Loucy (cell line): ENCODE measurements around the gene FOXO3.

ENCODE experiments used
- H2AFZ ChIP-seq: fragments of 200-600 bp; sonication (generic); 2 replicates; pipeline ENCODE4 v1.6.0; 2016; ENCODE audit warnings: antibody characterized with exemption, mild to moderate bottlenecking, low read length, moderate library complexity
- H3F3A ChIP-seq: fragments of 200-600 bp; 2 replicates; pipeline ENCODE4 v1.6.0; 2016; ENCODE audit warnings: antibody characterized with exemption, low read depth, mild to moderate bottlenecking
- H3K27me3 ChIP-seq: fragments of 200-600 bp; sonication (generic); 2 replicates; pipeline ENCODE4 v1.6.1; 2014; ENCODE audit warnings: low read length, mild to moderate bottlenecking; ENCODE audit not compliant: insufficient read depth, poor library complexity, severe bottlenecking
- H3K36me3 ChIP-seq: fragments of 200-600 bp; sonication (generic); 2 replicates; pipeline ENCODE4 v1.6.1; 2016; ENCODE audit warnings: low read length; ENCODE audit not compliant: insufficient read depth
- H3K4me1 ChIP-seq: fragments of 200-600 bp; sonication (generic); 2 replicates; pipeline ENCODE4 v1.5.1; 2014; ENCODE audit warnings: low read length, mild to moderate bottlenecking; ENCODE audit not compliant: insufficient read depth, poor library complexity, severe bottlenecking
- H3K4me2 ChIP-seq: fragments of 200-600 bp; sonication (generic); 2 replicates; pipeline ENCODE4 v1.6.0; 2014; ENCODE audit warnings: antibody characterized with exemption, low read length, low read depth, mild to moderate bottlenecking; ENCODE audit not compliant: poor library complexity, severe bottlenecking
- H3K4me3 ChIP-seq: fragments of 200-600 bp; sonication (generic); 2 replicates; pipeline ENCODE4 v1.5.1; 2014; ENCODE audit warnings: low read length, mild to moderate bottlenecking, mixed read lengths; ENCODE audit not compliant: poor library complexity, severe bottlenecking
- H3K79me2 ChIP-seq: fragments of 200-600 bp; sonication (generic); 2 replicates; pipeline ENCODE4 v1.6.1; 2014; ENCODE audit warnings: low read length; ENCODE audit not compliant: insufficient read depth
- H3K9ac ChIP-seq: fragments of 200-600 bp; sonication (generic); 2 replicates; pipeline ENCODE4 v1.6.0; 2014; ENCODE audit warnings: mild to moderate bottlenecking, low read depth, low read length, moderate library complexity; ENCODE audit not compliant: poor library complexity, severe bottlenecking
- H3K9me2 ChIP-seq: fragments of 200-600 bp; sonication (generic); replicated peaks from 2 replicates; pipeline ENCODE4 v1.6.1; 2016; ENCODE audit warnings: low read depth, low read length, mixed read lengths
- H3K9me3 ChIP-seq: fragments of 200-600 bp; sonication (generic); 2 replicates; pipeline ENCODE4 v1.6.1; 2014; ENCODE audit warnings: mild to moderate bottlenecking, antibody characterized with exemption, low read length, low read depth; ENCODE audit not compliant: insufficient read depth
- H4K20me1 ChIP-seq: fragments of 200-600 bp; sonication (generic); 2 replicates; pipeline ENCODE4 v1.6.0; 2014; ENCODE audit warnings: antibody characterized with exemption, low read length, mild to moderate bottlenecking; ENCODE audit not compliant: insufficient read depth, poor library complexity, severe bottlenecking
- CTCF ChIP-seq: fragments of 200-600 bp; sonication (generic); conservative IDR thresholded peaks from 2 replicates; pipeline ENCODE4 v1.5.1; 2014; ENCODE audit warnings: mild to moderate bottlenecking, antibody characterized with exemption, low read length
- EZH2phosphoT487 ChIP-seq: fragments of 200-600 bp; IDR thresholded peaks from 2 replicates; pipeline ENCODE4 v1.6.1; 2018; ENCODE audit warnings: antibody characterized with exemption, mild to moderate bottlenecking, moderate library complexity, borderline replicate concordance

The FOXO3 gene

GRCh38 chr6:108570517-108570916 lies 9.8 kb downstream of the FOXO3 start:
- peaks cover 45% of the 10 kb centered on the region; the same call in 1 of the 2 replicates for H3K36me3 ChIP-seq

GRCh38 chr6:108574457-108575141 lies 13.9 kb downstream of the FOXO3 start:
- TF ChIP-seq EZH2phosphoT487 (no peak), CTCF (no peak)
- Histone ChIP-seq H3K9ac (peak overlapping the region; percentile 6), H3K4me3 (no peak overlapping the region), H2AFZ (no peak overlapping the region), H3K79me2 (peaks cover 80% of the 10 kb centered on the region), H3F3A (0 out of 2 replicates have a peak, but pooled peaks cover 4% of the 10 kb centered on the region), H3K4me2 (peak overlapping the region; percentile 7), H4K20me1 (peaks cover 22% of the 10 kb centered on the region), H3K36me3 (peaks cover 47% of the 10 kb centered on the region; the same call in 1 of the 2 replicates), H3K27me3 (no peaks in the 10 kb centered on the region), H3K4me1 (peaks cover 37% of the 10 kb centered on the region), H3K9me3 (no peaks in the 10 kb centered on the region), H3K9me2 (no peaks in the 10 kb centered on the region)

More at GRCh38 chr6:108570517-108570916, 9.8 kb downstream of the FOXO3 start:
- H4K20me1 ChIP-seq: peaks cover 38% of the 10 kb centered on the region
- H3K4me2 ChIP-seq: no peak overlapping the region
- H3K79me2 ChIP-seq: peaks cover 85% of the 10 kb centered on the region
- no peak for TF ChIP-seq EZH2phosphoT487
- peak; percentile 50 for TF ChIP-seq CTCF
- no peaks in the 10 kb centered on the region for H3K9me2 ChIP-seq
- H3K4me3 ChIP-seq: no peak overlapping the region
- H3F3A ChIP-seq: no peaks in the 10 kb centered on the region
- no peak overlapping the region for H2AFZ ChIP-seq
- no peaks in the 10 kb centered on the region for H3K9me3 ChIP-seq
- H3K9ac ChIP-seq: no peak overlapping the region
- peaks cover 35% of the 10 kb centered on the region for H3K4me1 ChIP-seq
- no peaks in the 10 kb centered on the region for H3K27me3 ChIP-seq

- Histone ChIP-seq H3K9me3 (no peaks in the 10 kb centered on the region), H2AFZ (no peak overlapping the region), H3K36me3 (peaks cover 35% of the 10 kb centered on the region; the same call in 1 of the 2 replicates), H3K4me1 (peaks cover 40% of the 10 kb centered on the region), H4K20me1 (peaks cover 26% of the 10 kb centered on the region), H3F3A (0 out of 2 replicates have a peak, but pooled peaks cover 4% of the 10 kb centered on the region), H3K79me2 (peaks cover 82% of the 10 kb centered on the region), H3K9me2 (no peaks in the 10 kb centered on the region), H3K27me3 (no peaks in the 10 kb centered on the region), H3K4me3 (no peak overlapping the region), H3K4me2 (peak overlapping the region; percentile 27), H3K9ac (no peak overlapping the region)
- TF ChIP-seq EZH2phosphoT487 (no peak), CTCF (no peak)
Observed at GRCh38 chr6:108575905-108576494, 15.3 kb downstream of the FOXO3 start.
